Loucy (cell line): ENCODE data around the gene FGGY.

Experiments used
- EZH2phosphoT487 ChIP-seq: fragments of 200-600 bp; IDR thresholded peaks from 2 replicates; pipeline ENCODE4 v1.6.1; 2018; ENCODE audit warnings: antibody characterized with exemption, mild to moderate bottlenecking, moderate library complexity, borderline replicate concordance
- TF ChIP-seq, protein P1 (sequence below): fragments of 200-600 bp; sonication (generic); conservative IDR thresholded peaks from 2 replicates; pipeline ENCODE4 v1.5.1; 2014; ENCODE audit warnings: mild to moderate bottlenecking, antibody characterized with exemption, low read length

DNA sequence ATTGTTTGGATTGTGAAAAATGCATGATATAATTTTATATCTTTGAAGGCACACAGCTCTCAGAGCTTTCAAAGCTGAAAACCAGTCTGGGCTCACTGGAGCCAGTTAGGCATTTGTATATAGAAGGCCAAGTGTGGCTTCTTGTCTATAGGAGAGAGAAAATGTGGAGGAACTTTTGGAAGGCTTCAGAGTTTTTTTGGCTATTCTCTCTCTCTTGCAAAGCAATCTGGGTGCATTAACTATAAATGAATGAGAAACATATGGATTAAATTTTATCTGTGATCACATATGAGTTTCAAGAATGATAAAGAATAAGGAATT is 301.2 kb downstream of the FGGY start:
- TF ChIP-seq, protein P1, sequence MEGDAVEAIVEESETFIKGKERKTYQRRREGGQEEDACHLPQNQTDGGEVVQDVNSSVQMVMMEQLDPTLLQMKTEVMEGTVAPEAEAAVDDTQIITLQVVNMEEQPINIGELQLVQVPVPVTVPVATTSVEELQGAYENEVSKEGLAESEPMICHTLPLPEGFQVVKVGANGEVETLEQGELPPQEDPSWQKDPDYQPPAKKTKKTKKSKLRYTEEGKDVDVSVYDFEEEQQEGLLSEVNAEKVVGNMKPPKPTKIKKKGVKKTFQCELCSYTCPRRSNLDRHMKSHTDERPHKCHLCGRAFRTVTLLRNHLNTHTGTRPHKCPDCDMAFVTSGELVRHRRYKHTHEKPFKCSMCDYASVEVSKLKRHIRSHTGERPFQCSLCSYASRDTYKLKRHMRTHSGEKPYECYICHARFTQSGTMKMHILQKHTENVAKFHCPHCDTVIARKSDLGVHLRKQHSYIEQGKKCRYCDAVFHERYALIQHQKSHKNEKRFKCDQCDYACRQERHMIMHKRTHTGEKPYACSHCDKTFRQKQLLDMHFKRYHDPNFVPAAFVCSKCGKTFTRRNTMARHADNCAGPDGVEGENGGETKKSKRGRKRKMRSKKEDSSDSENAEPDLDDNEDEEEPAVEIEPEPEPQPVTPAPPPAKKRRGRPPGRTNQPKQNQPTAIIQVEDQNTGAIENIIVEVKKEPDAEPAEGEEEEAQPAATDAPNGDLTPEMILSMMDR, result no peak
- no peak for TF ChIP-seq EZH2phosphoT487
